WTC11 (cell line): Measurements from ENCODE around the gene ABLIM2. TPM values are rescaled to one million over a fixed set of nuclear protein-coding genes. Genes with fewer than 3 reads are reported as not detected.

Source experiments
- ATAC-seq: fragments of 200-7000 bp; cut with Tn5 transposase; 2 replicates; pipeline ENCODE4 v1.10.0; 2021; ENCODE audit warnings: mild to moderate bottlenecking, moderate library complexity
- CTCF ChIA-PET: fragments of 300-600 bp; sonication (Branson Sonifier 250); formaldehyde crosslinking; loops from one replicate; lab custom pipeline; 2021; ENCODE audit warnings: antibody characterized with exemption; lab: Charles Lee
- POLR2A ChIA-PET: fragments of 350-600 bp; sonication (Branson Sonifier 250); formaldehyde crosslinking; loops from one replicate; lab custom pipeline; 2021; ENCODE audit warnings: antibody characterized with exemption; lab: Charles Lee
- DNase-seq: peaks from one replicate; pipeline ENCODE4 v3.0.0; 2021; ENCODE audit warnings: low spot score
- H3K27ac Mint-ChIP-seq: 2 replicates; pipeline ENCODE4 v1.8.0; 2021; ENCODE audit warnings: mixed read lengths
- H3K27me3 Mint-ChIP-seq: 2 replicates; pipeline ENCODE4 v1.8.0; 2021; ENCODE audit warnings: low read depth, mild to moderate bottlenecking, moderate library complexity, mixed read lengths
- H3K36me3 Mint-ChIP-seq: 2 replicates; pipeline ENCODE4 v1.8.0; 2021; ENCODE audit warnings: mixed read lengths
- H3K4me1 Mint-ChIP-seq: 2 replicates; pipeline ENCODE4 v1.8.0; 2022; ENCODE audit warnings: mixed read lengths
- H3K4me3 Mint-ChIP-seq: 2 replicates; pipeline ENCODE4 v1.8.0; 2021; ENCODE audit warnings: mild to moderate bottlenecking, moderate library complexity, mixed read lengths
- H3K9me3 Mint-ChIP-seq: 2 replicates; pipeline ENCODE4 v1.8.0; 2021; ENCODE audit warnings: mixed read lengths
- AFF4 ChIP-seq: sonication (generic); formaldehyde crosslinking; IDR thresholded peaks from 2 replicates; pipeline ENCODE4 v1.8.1; 2023; ENCODE audit warnings: mild to moderate bottlenecking, missing genetic modification reagents, borderline replicate concordance
- GTF2I ChIP-seq: fragments of 250-450 bp; sonication (Bioruptor Pico); conservative IDR thresholded peaks from 2 replicates; pipeline ENCODE4 v1.4.0; 2021; ENCODE audit warnings: mild to moderate bottlenecking
- HMGA2 ChIP-seq: fragments of 250-450 bp; sonication (Bioruptor Pico); IDR thresholded peaks from 2 replicates; pipeline ENCODE4 v1.4.0; 2021; ENCODE audit warnings: mild to moderate bottlenecking, moderate library complexity
- IRF1 ChIP-seq: sonication (generic); formaldehyde crosslinking; IDR thresholded peaks from 2 replicates; pipeline ENCODE4 v1.8.0; 2023; ENCODE audit warnings: missing genetic modification reagents
- JAZF1 ChIP-seq: fragments of 250-450 bp; sonication (Bioruptor Pico); IDR thresholded peaks from 2 replicates; pipeline ENCODE4 v1.9.0; 2021; ENCODE audit warnings: moderate library complexity, mild to moderate bottlenecking, inconsistent platforms
- KAT7 ChIP-seq: sonication (generic); formaldehyde crosslinking; IDR thresholded peaks from 2 replicates; pipeline ENCODE4 v1.8.1; 2023; ENCODE audit warnings: missing genetic modification reagents, mild to moderate bottlenecking, borderline replicate concordance
- MXD4 ChIP-seq: fragments of 250-450 bp; sonication (Bioruptor Pico); IDR thresholded peaks from 2 replicates; pipeline ENCODE4 v1.8.0; 2021; ENCODE audit warnings: mild to moderate bottlenecking, moderate library complexity, borderline replicate concordance
- NFYB ChIP-seq: sonication (generic); formaldehyde crosslinking; conservative IDR thresholded peaks from 2 replicates; pipeline ENCODE4 v1.8.0; 2022; ENCODE audit warnings: low read depth, missing genetic modification reagents
- SMAD3 ChIP-seq: sonication (generic); formaldehyde crosslinking; IDR thresholded peaks from 2 replicates; pipeline ENCODE4 v1.8.0; 2022; ENCODE audit warnings: missing genetic modification reagents, mild to moderate bottlenecking, borderline replicate concordance
- SOX15 ChIP-seq: fragments of 250-450 bp; sonication (Bioruptor Pico); IDR thresholded peaks from 2 replicates; pipeline ENCODE4 v1.9.0; 2021; ENCODE audit warnings: mild to moderate bottlenecking
- ZNF317 ChIP-seq: sonication (generic); formaldehyde crosslinking; IDR thresholded peaks from 2 replicates; pipeline ENCODE4 v1.8.1; 2023; ENCODE audit warnings: low read depth, mild to moderate bottlenecking, moderate library complexity, missing genetic modification reagents, borderline replicate concordance
- ZNF396 ChIP-seq: fragments of 250-450 bp; sonication (Bioruptor Pico); IDR thresholded peaks from 2 replicates; pipeline ENCODE4 v1.8.0; 2021; ENCODE audit warnings: mild to moderate bottlenecking, moderate library complexity, borderline replicate concordance
- ZNF416 ChIP-seq: fragments of 250-450 bp; sonication (Bioruptor Pico); IDR thresholded peaks from 2 replicates; pipeline ENCODE4 v1.9.0; 2021; ENCODE audit warnings: mild to moderate bottlenecking, inconsistent platforms
- ZNF425 ChIP-seq: fragments of 250-450 bp; sonication (Bioruptor Pico); conservative IDR thresholded peaks from 2 replicates; pipeline ENCODE4 v1.9.0; 2021; ENCODE audit warnings: mild to moderate bottlenecking
- ZNF532 ChIP-seq: fragments of 250-450 bp; sonication (Bioruptor Pico); IDR thresholded peaks from 2 replicates; pipeline ENCODE4 v1.9.0; 2021; ENCODE audit warnings: mild to moderate bottlenecking, borderline replicate concordance
- ZSCAN18 ChIP-seq: fragments of 250-450 bp; sonication (Bioruptor Pico); IDR thresholded peaks from 2 replicates; pipeline ENCODE4 v2.1.2; 2022; ENCODE audit warnings: mild to moderate bottlenecking, moderate library complexity
- total RNA-seq: library from RNA; stranded (reverse); gene quantifications from 3 replicates; pipeline ENCODE4 v1.2.3, GENCODE V29; 2021

The ABLIM2 gene
- total RNA-seq, 1 experiment from 2014 or later, result 2.6 TPM

- DNase-seq (no peak), ATAC-seq (no peak)
- no peaks in the 10 kb centered on the region for H3K9me3 Mint-ChIP-seq
- no peak overlapping the region for H3K4me3 Mint-ChIP-seq
- peak overlapping the region; percentile 50; the same call in 1 of the 2 replicates for H3K27ac Mint-ChIP-seq
- H3K27me3 Mint-ChIP-seq, result no peaks in the 10 kb centered on the region
- H3K4me1 Mint-ChIP-seq, result peaks cover 3% of the 10 kb centered on the region; the same call in 1 of the 2 replicates
- CTCF ChIA-PET, result interaction anchor here (1.2 to 4.7 kb wide), 3 partner anchors 22 to 122 kb away, joined by 3 to 22 read pairs (median 4); no protein-coding TSS in a partner anchor
- POLR2A ChIA-PET, result interaction anchor here (0.6 kb wide), 1 partner anchor 1164 kb away, joined by 4 read pairs; no protein-coding TSS in a partner anchor
- no peaks in the 10 kb centered on the region for H3K36me3 Mint-ChIP-seq
- TF ChIP-seq MXD4 (CRISPR knock-in tag), result no peak
- TF ChIP-seq, all 79 proteins: peak for 0
Measured at GRCh38 chr4:8198206-8198905, 39.7 kb upstream of the ABLIM2 start.

- DNase-seq (no peak), ATAC-seq (no peak)
- TF ChIP-seq HMGA2 (CRISPR knock-in tag) (no peak), ZSCAN18 (CRISPR knock-in tag) (no peak), SMAD3 (CRISPR knock-in tag) (no peak), ZNF416 (no peak), JAZF1 (CRISPR knock-in tag) (no peak), NFYB (no peak), ZNF396 (CRISPR knock-in tag) (no peak), GTF2I (CRISPR knock-in tag) (no peak), ZNF532 (CRISPR knock-in tag) (no peak), ZNF425 (CRISPR knock-in tag) (no peak)
- H3K27ac Mint-ChIP-seq, result no peak overlapping the region
- H3K9me3 Mint-ChIP-seq, result no peaks in the 10 kb centered on the region
- H3K27me3 Mint-ChIP-seq, result no peaks in the 10 kb centered on the region
- peaks cover 3% of the 10 kb centered on the region; the same call in 1 of the 2 replicates for H3K4me1 Mint-ChIP-seq
- CTCF ChIA-PET, result interaction anchor here (1.8 to 4.7 kb wide), 2 partner anchors 21 to 29 kb away, joined by 4 to 22 read pairs; no protein-coding TSS in a partner anchor
- no peak overlapping the region for H3K4me3 Mint-ChIP-seq
- H3K36me3 Mint-ChIP-seq, result no peaks in the 10 kb centered on the region
- POLR2A ChIA-PET, result no interaction called here
Measured at GRCh38 chr4:8197521-8197920, 38.9 kb upstream of the ABLIM2 start.

GRCh38 chr4:8195841-8196458 is 37.3 kb upstream of the ABLIM2 start:
- Mint-ChIP-seq H3K4me3 (no peak overlapping the region), H3K27me3 (no peaks in the 10 kb centered on the region), H3K9me3 (no peaks in the 10 kb centered on the region), H3K4me1 (peaks cover 3% of the 10 kb centered on the region; the same call in 1 of the 2 replicates), H3K36me3 (no peaks in the 10 kb centered on the region), H3K27ac (peak overlapping the region; percentile 60; the same call in 1 of the 2 replicates)
- ChIA-PET POLR2A (no interaction called here), CTCF (interaction anchor here (0.7 to 6.8 kb wide), 3 partner anchors 19 to 211 kb away, joined by 3 to 43 read pairs (median 22); no protein-coding TSS in a partner anchor)
- ATAC-seq (no peak), DNase-seq (no peak)
- no peak for TF ChIP-seq AFF4 (CRISPR knock-in tag)
- TF ChIP-seq KAT7 (CRISPR knock-in tag), result no peak
- TF ChIP-seq ZNF317 (CRISPR knock-in tag), result no peak
- no peak for TF ChIP-seq IRF1 (CRISPR knock-in tag)
- no peak for TF ChIP-seq SOX15 (CRISPR knock-in tag)
